ENCODE data around the gene MAT2A.
A peak's percentile ranks its signal among the peaks of the same experiment; 100 is the strongest.
"Not testable (repeated sequence)": the region's sequence is repeated elsewhere in the genome, so short reads cannot be mapped to it uniquely, and the experiment has no call there.

Gene MAT2A

DNA sequence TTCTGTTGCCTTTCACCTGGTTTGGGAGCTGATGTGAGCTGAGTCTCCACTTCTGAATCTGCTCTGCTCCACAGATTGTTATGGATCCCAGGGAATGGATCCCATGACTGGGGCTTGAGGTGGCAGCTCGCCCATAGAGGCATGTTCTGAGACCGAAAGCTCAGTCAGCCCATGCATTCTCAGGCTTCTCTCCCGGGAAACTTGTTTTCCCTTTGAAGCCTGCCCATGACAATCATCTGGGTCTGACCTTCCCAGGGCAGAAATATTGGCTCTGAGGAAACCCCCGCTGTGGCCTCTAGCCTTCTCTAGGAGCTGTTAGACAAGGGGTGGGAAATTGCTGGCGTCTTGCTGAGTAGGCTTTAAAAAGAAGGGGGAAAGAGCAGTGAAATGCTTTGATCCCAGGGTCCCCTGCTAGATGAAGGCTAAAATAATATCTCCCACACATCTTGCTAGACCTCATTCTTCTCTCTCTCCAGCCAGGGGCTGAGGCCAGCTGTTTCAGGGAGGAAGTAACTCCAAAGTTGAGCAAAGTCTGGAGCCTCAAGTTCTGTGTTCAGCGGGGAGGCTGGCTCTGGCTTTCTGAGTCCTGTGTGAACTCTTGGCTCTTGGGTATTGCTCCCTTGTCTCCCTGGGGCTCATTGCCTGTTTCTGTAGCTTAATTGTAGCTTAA, 40.4 kb downstream of the MAT2A start:
- no peak for DNase-seq (ENCODE audit: low spot score)

DNA sequence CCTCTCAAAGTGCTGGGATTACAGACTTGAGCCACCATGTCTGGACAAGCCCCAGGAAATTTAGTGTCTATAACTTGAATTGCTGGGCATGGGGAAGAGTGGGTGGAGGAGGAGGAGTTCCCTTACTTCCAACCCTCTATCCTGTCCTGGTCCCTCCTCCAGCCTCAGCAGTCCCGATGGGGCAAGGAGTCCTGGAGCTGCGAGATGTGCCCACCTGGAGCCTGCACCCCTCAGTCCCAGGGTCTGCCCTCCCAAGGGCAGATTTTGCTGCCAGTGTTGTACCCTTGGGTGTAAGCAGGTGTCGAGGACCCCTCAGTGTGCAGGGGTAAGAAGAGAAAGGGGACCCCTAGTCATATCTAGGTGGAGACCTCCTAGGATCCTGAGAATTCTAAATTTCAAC, 41.2 kb downstream of the MAT2A start:
- no peak for DNase-seq (ENCODE audit: low spot score)

DNA sequence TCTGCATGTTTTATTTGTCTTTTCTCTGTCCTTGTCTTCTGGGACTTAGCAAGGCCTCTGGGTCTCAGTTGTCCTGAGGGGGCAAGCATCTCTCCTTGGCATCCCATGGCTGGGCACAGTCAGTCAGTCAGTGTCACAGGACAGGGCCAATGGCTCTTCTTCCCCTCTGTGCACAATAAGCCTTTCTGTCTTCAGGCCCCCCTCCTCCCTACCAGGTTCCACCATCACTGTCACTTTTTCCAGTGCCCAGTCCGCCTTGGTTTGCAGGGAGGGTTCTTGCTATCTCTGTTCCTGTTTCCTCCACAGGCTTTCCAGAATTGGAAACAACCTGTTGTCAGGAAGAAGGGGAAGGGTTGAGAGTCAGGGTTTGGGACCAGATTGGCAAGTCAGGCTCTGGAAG, 43.5 kb downstream of the MAT2A start:
- DNase-seq (ENCODE audit: low spot score): peak; percentile 49

DNA sequence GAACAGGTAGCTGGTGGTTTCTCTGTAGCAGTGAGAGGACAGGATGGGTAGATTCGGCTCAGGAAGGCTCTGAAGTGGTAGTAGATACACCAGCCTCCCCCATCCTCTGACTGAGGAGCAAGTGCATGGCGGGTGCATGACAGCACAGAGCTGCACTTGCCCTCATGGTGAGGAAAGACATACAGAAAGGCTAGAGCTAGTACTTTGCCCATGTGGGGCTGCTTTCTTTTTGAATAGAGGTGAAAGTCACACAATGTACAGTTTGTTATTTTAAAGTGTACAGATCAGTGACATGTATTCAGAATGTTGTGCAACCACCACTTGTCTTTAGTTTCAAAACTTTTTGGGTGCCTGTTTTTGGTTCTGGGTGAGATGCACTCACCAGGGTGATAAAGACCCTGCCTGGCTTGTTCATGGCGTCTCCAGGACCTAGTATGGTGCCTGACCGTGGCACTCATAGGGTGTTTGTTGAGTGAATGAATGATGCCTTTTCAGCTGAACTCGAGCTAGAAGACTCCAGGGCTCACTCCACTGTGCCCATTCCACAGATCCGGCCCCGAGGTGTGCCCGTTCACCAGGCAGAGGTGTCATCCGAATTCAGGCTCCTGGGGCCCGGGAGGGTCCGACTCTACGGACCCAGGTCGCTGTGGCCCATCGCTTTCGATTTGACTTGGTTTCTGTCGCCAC, 44.8 kb downstream of the MAT2A start:
- DNase-seq (ENCODE audit: low spot score): no peak

DNA sequence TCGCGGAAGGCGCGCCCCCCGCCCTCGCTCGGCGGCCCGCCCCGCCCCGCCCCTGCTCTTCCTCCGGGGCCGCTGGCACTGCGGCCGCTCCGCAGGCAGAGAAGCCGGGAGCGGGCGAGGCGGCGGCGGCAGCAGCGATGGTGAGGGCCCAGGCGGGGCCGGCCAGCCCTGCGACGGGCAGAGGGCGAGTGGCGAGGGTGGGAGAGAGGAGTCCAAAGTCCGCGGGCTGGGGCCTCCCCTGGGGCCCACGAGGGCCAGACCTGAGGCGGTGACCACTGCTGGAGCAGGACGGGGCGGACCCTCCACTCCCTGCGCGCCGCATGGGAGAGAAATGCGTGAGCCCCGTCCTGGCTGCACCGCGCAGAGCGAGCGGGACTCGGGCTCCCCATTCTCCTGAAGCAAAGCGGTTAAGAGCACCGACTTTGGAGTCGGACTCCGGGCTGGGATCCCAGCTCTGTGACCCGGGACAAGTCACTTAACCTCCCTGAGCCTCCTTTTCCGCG, 45.4 kb downstream of the MAT2A start, which contains the start of gene VAMP5:
Gene VAMP5 (plus strand): TSS at position 78 of the 503 bp plus-strand sequence. CDS start 60 bp downstream, at position 138.
- no peak for DNase-seq (ENCODE audit: low spot score)

DNA sequence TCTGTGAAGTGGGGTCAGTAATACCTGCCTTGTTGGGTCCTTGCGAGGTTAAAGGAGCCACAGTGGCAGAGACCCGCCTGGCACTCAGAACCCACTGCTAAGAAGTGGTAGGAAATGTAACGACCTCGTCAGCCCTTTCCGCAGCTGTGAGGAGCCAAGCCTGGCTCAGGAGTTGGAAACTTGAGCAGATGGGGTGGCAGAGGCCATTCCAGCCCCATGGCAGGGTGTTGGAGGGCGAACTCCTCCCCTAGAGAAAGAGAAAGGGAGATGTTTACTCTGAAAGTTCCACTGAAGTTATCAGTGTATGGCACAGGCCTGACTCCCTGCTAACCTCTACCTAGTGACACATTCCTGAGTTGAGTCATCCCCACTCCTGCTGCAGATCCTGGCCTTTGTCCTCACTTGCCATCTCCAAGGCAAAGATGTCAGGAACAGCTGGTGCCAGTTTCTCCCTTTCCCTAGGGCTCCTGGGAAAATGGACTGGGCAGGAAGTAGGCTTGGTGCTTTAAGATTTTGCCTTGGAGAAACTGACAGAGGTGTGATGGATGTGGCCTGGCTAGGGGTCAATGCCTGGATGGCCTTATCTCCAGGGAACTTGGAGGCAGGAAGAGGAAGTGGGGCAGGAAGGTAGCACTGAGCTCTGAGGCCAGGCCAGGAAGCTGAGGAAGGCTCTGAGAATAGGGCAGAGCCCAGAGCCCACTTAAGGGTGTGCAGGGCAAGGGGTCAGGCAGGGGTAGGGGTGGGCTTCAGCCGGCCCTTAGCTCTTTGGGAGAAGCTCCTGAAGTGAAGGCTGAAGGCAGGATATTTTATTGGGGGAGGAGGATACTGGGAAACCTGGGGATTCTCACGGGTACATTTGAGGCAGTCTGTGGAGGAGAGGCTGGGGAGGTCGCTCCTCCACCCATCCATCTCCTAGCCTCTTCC, 46.2 kb downstream of the MAT2A start:
- DNase-seq (ENCODE audit: low spot score): no peak

DNA sequence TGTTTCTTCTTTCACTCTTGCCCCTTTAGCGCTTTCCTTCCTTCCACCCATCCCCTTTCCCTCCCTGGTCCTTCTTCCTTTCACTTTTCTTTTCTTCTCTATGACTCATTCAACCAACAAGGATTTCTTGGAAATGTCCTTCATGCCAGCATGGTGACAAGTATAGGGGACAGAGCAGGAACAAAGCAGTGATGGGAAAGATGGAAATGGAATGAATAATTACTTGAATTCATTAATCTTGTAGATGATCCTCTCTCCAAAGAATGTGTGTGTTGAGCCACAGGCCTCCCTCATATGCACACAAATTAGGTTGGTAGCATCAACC, 46.8 kb downstream of the MAT2A start:
- no peak for DNase-seq (ENCODE audit: low spot score)

DNA sequence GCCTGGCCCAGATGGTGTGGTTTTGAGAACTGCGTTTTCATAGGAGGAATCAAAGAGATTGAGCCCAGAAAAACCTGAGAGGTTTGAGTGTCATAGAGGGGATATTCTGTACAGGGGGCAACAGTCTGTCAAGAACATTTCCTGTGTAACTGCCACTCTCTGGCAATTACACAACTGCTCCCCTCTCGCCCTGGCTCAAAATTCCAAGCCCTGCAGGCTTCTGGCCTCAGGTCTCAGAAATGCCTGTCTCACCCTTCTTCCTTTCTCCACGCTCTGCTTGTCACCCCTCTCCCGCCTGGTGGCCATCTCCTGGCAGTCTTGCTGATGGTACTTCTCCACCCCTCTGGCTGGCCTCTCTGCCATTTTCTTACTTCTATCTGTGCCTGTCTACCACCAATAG, 49.3 kb downstream of the MAT2A start:
- no peak for DNase-seq (ENCODE audit: low spot score)

DNA sequence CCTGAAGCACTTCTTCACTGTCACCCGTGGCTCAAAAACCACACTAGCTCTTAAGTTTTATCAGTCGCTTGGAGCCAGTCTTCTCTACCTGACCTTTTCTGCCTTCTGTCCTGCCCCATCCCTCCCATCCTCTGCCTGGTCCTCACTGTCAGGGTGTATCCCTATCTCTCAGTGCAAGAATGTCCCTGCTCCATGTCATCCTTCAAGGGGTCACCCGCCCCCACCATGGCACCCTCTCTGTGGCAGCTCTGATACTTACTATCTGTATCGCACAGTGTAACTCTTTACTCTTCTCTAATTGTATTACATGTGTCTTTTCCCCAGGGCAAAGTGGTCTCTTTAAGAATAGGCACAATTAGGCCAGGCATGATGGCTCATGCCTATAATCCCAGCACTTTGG, 49.7 kb downstream of the MAT2A start:
- no peak for DNase-seq (ENCODE audit: low spot score)

DNA sequence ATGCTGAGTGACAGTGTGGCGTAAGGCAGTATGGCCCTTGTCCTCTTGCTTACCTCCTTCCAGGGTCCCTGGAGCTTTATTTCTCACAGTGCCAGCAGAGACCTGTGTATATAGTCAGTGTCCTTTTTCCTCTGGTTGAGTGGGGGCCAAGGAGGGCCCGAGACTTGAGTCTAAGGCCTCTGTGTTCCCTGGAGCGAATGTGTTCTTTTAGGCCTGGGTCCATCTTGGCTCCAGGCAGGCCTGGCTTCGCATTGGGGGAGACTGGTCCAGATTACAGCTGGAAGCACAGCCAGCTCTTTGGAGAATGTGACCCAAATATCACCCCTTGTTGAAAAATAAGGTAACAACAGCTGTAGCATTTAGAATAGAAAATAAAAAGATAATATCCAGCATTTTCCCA, 50.2 kb downstream of the MAT2A start:
- DNase-seq (ENCODE audit: low spot score): no peak

DNA sequence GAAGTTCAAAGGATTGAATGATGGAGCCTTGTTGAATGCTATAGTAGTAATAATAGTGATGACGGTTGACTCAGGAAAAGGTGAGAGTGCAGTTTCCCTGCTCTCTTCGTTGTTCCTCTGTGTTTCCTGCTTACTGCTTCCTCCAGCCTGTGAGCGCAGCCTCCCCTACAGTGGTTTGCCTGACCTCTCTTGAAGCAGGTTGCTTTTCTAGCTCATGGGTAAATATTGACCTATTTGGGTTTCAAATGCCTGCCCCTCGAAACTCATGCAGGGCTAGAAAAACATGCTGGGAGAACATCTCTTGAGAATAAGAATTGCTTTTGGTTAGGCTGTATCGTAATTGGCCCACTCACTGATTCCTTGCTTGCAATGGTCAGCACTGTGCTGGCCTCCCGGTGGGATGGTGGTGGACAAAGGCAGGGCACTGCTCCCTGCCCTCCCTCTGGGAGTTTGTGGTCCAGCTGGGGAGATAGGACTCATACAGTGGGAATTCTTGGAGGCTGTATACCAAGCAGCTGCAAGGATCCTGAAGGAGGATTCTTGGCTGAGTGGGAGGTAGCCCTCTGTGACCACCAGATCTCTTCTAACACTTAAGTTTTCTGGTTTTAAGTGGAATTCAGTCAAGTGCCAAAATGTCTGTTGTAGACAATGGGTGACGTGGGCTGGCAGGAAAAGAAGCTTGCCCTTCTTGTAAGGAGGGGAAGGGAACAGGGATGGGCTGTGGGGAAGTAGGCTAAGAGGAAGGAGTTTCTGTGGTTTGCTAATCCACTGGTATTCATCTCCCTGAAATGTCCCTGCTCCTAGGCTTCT, 51.2 kb downstream of the MAT2A start:
- no peak for DNase-seq (ENCODE audit: low spot score)

DNA sequence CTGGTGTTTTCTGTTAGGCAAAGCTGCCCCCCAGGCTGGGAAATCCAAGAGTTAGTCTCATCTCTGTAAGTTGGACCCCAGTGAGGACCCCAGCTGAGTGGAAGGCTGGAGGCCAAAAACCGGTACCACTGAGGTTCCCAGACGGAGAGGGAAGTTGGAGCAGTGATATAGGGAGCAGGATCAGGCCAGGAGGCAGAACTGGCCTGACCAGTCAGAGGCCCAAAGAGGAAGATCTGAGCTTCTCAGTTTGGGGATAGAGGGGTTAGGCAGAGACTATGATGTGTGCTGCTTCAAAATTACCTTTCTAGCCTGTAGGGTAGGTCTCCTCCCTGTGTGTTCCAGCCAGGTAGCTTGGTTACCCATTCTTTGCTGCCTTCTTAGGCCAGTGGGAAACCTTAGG, 52.0 kb downstream of the MAT2A start:
- DNase-seq (ENCODE audit: low spot score): no peak

DNA sequence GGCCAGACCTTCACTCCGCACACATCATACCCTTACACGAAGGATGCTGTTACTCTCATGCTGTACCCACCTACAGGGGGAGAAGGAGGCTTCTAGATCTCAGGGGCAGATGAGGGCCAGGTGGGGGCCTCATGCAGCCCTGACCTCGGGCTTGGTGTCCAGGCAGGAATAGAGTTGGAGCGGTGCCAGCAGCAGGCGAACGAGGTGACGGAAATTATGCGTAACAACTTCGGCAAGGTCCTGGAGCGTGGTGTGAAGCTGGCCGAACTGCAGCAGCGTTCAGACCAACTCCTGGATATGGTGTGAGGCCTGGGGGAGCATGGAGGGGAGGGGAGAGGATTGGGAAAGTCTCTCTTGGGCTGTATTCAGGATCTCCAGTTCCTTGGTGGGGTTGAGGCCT, 52.6 kb downstream of the MAT2A start:
- no peak for DNase-seq (ENCODE audit: low spot score)

DNA sequence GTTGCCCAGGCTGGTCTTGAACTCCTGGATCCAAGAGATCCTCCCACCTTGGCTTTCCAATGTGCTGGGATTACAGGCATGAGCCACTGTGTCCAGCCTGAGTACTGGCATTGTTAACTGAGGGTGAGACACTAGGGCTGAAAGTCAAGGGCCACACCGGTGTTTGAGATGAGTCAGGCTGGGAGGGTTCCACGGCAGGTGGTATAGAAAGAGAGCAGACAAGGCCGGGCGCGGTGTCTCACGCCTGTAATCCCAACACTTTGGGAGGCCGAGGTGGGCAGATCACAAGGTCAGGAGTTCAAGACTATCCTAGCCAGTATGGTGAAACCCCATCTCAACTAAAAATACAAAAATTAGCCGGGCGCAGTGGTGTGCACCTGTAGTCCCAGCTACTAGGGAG, 53.3 kb downstream of the MAT2A start:
- not testable (repeated sequence) for DNase-seq (ENCODE audit: low spot score)

DNA sequence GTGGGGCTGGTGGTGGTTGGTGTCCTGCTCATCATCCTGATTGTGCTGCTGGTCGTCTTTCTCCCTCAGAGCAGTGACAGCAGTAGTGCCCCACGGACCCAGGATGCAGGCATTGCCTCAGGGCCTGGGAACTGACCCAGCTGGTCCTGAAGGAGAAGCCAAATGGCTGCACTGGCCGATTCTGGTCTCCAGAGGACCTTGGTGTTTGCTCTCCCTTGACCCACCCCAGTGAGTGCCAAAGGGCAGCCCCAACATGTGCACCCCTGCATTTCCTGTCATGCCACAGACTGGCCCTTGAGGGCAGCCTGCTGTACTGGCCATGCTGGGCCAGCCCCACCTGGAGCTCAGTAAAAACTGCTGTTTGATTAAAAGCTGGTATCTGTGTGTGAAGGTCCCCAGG, 54.1 kb downstream of the MAT2A start:
- DNase-seq (ENCODE audit: low spot score): no peak

Data from putamen (tissue), 1 donor.